ENCODE data around the gene MINDY3. TPM values are rescaled to one million over a fixed set of nuclear protein-coding genes. Genes with fewer than 3 reads are reported as not detected.

The MINDY3 gene
- total and polyA plus RNA-seq, 2 donors (not counting 1 experiment from before 2014, with no cell fraction given), result 11.6 to 29.3 TPM

- no peaks in the 10 kb centered on the region for H3K79me2 ChIP-seq (ENCODE audit: control insufficient read depth, insufficient read depth, low read length)
- H3K9ac ChIP-seq (ENCODE audit: low read length), result no peak overlapping the region
- Mint-ChIP-seq H3K4me1 (no peaks in the 10 kb centered on the region), H3K9me3 (ENCODE audit: insufficient read depth) (peaks cover 2% of the 10 kb centered on the region), H3K4me3 (no peak overlapping the region), H3K27me3 (peaks cover 70% of the 10 kb centered on the region), H3K27ac (no peak overlapping the region)
- DNase-seq (no peak), ATAC-seq (ENCODE audit: low read depth) (no peak)
- no peaks in the 10 kb centered on the region for H4K20me1 ChIP-seq (ENCODE audit: control insufficient read depth, insufficient read depth, low read length, poor library complexity, severe bottlenecking)
- H3K9me3 ChIP-seq (ENCODE audit: control extremely low read depth in 1 of 3, control insufficient read depth in 2 of 3, insufficient read depth in 1 of 3, low read length in 2 of 3), result peaks cover 0 to 5% (median 0%) of the 10 kb centered on the region in 3 donors
- ChIA-PET POLR2A (no interaction called here), CTCF (no interaction called here)
- H3K36me3 ChIP-seq (replicated peaks in 1 of 2; ENCODE audit: control extremely low read depth in 1 of 2, control insufficient read depth in 1 of 2, extremely low read depth in 1 of 2, insufficient read depth in 2 of 2, low read length in 1 of 2), result no peaks in the 10 kb centered on the region
- H3K4me1 ChIP-seq (ENCODE audit: control insufficient read depth in 2 of 2, insufficient read depth in 2 of 2, low read length in 2 of 2), result no peaks in the 10 kb centered on the region
- no peak overlapping the region for H3K4me2 ChIP-seq (replicated peaks; ENCODE audit: low read depth, low read length, poor library complexity, severe bottlenecking)
- peaks cover 0 to 30% (median 13%) of the 10 kb centered on the region in 4 experiments for H3K27me3 ChIP-seq (replicated peaks in 1 of 4; ENCODE audit: control extremely low read depth in 1 of 4, control insufficient read depth in 3 of 4, insufficient read depth in 4 of 4, low read length in 3 of 4)
- TF ChIP-seq CTCF (IDR thresholded peaks at IDR 0.05) (no peak), EZH2 (IDR thresholded peaks at IDR 0.05; ENCODE audit: borderline replicate concordance, insufficient read depth, low read depth, low read length, poor library complexity, severe bottlenecking) (no peak)
- H3K4me3 ChIP-seq (ENCODE audit: control extremely low read depth in 1 of 5, extremely low read depth in 1 of 5, insufficient read depth in 1 of 5, low read depth in 2 of 5, low read length in 4 of 5), result no peak overlapping the region
- no peak overlapping the region for H2AFZ ChIP-seq (ENCODE audit: insufficient read depth, low read depth, low read length, poor library complexity, severe bottlenecking)
- intact Hi-C loops (cut with micrococcal nuclease), result no loop called here
- H3K27ac ChIP-seq (ENCODE audit: low read length in 2 of 2), result no peak overlapping the region
These were observed 9.6 kb upstream of the MINDY3 start for GRCh38 chr10:15869935-15870334.

- no peak overlapping the region for H3K9ac ChIP-seq (ENCODE audit: low read length)
- peaks cover 70% of the 10 kb centered on the region for H3K27me3 Mint-ChIP-seq
- H3K9me3 ChIP-seq (ENCODE audit: control extremely low read depth in 1 of 3, control insufficient read depth in 2 of 3, insufficient read depth in 1 of 3, low read length in 2 of 3), result peaks cover 0 to 5% (median 0%) of the 10 kb centered on the region in 3 donors
- intact Hi-C loops (cut with micrococcal nuclease), result no loop called here
- no peaks in the 10 kb centered on the region for H3K36me3 ChIP-seq (replicated peaks in 1 of 2; ENCODE audit: control extremely low read depth in 1 of 2, control insufficient read depth in 1 of 2, extremely low read depth in 1 of 2, insufficient read depth in 2 of 2, low read length in 1 of 2)
- H3K9me3 Mint-ChIP-seq (ENCODE audit: insufficient read depth), result no peaks in the 10 kb centered on the region
- H3K4me1 ChIP-seq (ENCODE audit: control insufficient read depth in 2 of 2, insufficient read depth in 2 of 2, low read length in 2 of 2), result no peaks in the 10 kb centered on the region
- DNase-seq, result no peak
- H3K27me3 ChIP-seq (replicated peaks in 1 of 4; ENCODE audit: control extremely low read depth in 1 of 4, control insufficient read depth in 3 of 4, insufficient read depth in 4 of 4, low read length in 3 of 4), result peaks cover 0 to 36% (median 14%) of the 10 kb centered on the region in 4 experiments
- WGBS (ENCODE audit: insufficient coverage), result 81% methylated on average over 4 of the region's 5 CpGs
- no peak overlapping the region for H3K27ac ChIP-seq (ENCODE audit: low read length in 2 of 2)
- no peak overlapping the region for H3K27ac Mint-ChIP-seq
- no peak for ATAC-seq (ENCODE audit: low read depth)
- H2AFZ ChIP-seq (ENCODE audit: insufficient read depth, low read depth, low read length, poor library complexity, severe bottlenecking), result no peak overlapping the region
- H3K79me2 ChIP-seq (ENCODE audit: control insufficient read depth, insufficient read depth, low read length), result no peaks in the 10 kb centered on the region
- no peak overlapping the region for H3K4me3 Mint-ChIP-seq
- H3K4me3 ChIP-seq (ENCODE audit: control extremely low read depth in 1 of 5, extremely low read depth in 1 of 5, insufficient read depth in 1 of 5, low read depth in 2 of 5, low read length in 4 of 5), result no peak overlapping the region
- H3K4me1 Mint-ChIP-seq, result no peaks in the 10 kb centered on the region
- H4K20me1 ChIP-seq (ENCODE audit: control insufficient read depth, insufficient read depth, low read length, poor library complexity, severe bottlenecking), result no peaks in the 10 kb centered on the region
- no peak overlapping the region for H3K4me2 ChIP-seq (replicated peaks; ENCODE audit: low read depth, low read length, poor library complexity, severe bottlenecking)
- no peak for TF ChIP-seq EZH2 (IDR thresholded peaks at IDR 0.05; ENCODE audit: borderline replicate concordance, insufficient read depth, low read depth, low read length, poor library complexity, severe bottlenecking)
- no peak for TF ChIP-seq CTCF (IDR thresholded peaks at IDR 0.05)
- ChIA-PET CTCF (no interaction called here), POLR2A (no interaction called here)
These were observed 7.7 kb upstream of the MINDY3 start for GRCh38 chr10:15868006-15868405.
